ENCODE data around the gene CPLX1.
A peak's percentile ranks its signal among the peaks of the same experiment; 100 is the strongest.
"Not testable (repeated sequence)": the region's sequence is repeated elsewhere in the genome, so short reads cannot be mapped to it uniquely, and the experiment has no call there.

Gene CPLX1

DNA sequence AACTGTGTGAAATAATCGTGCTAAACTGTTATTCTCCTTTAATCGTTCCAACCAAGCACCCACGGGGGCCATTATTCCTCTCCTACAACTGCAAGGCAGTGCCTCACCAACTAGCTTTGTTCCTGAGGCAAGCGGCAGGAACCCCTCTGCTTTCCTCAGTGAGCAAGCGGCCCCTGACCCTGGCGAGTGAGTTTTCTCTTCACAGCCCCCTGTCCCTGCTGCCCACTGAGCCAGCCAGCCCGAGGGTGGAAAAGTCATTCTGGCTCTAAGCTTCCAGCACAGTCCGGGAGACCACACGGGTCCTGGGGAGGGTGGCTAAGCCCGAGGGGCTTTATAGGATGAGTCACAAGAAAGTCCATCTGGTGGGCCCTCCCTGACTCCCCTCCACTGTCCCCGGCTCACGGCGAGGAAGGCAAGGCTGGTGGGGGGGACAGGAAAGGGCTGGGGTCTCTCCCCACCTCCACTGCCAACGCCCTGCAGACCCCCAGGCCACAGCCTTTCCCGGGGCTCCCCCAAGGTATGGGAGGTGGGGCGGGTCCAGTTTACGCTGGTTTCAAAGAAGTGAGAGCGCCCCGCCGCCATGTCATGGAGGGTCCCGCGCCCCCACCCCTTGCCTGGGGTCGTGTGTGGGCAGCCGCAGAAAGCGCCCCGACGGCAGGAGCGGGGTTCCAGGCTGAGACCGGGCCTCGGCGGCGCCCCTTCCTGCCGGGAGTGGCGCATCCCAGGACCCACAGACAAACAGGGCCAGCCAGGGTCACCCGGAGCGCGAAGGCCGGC lies 45.0 kb downstream of the CPLX1 start:
- DNase-seq: no peak

DNA sequence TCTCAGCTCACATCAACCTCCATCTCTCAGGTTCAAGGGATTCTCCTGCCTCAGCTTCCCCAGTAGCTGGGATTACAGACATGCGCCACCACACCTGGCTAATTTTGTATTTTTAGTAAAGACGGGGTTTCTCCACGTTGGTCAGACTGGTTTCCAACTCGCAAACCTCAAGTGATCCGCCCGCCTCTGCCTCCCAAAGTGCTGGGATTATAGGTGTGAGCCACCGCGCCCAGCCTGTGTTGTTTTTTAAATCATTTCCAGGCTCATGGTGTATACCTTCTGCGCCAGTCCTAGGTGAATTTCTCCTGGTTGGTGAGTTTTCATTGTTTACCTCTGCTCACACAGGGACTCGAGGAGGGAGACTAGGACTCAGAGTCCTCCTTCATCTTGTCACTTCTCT lies 45.7 kb downstream of the CPLX1 start:
- not testable (repeated sequence) for DNase-seq

DNA sequence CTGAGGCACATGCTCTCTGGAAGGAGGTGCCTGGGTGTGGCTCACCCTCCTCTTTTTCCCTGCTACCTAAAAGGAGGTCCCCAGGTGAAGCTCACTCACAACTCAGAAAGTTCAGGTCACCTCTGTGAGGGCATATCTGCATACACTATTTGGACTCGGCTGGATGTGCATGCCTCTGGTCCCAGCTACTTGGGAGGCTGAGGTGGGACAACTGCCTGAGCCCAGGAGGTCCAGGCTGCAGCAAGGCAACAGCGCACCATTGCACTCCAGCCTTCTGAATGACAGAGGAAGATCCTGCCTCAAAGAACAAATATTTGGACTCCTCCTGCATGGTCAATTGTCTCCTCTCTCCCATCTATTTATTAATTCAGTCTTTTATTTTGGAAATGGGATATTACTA lies 46.4 kb downstream of the CPLX1 start:
- DNase-seq: no peak

DNA sequence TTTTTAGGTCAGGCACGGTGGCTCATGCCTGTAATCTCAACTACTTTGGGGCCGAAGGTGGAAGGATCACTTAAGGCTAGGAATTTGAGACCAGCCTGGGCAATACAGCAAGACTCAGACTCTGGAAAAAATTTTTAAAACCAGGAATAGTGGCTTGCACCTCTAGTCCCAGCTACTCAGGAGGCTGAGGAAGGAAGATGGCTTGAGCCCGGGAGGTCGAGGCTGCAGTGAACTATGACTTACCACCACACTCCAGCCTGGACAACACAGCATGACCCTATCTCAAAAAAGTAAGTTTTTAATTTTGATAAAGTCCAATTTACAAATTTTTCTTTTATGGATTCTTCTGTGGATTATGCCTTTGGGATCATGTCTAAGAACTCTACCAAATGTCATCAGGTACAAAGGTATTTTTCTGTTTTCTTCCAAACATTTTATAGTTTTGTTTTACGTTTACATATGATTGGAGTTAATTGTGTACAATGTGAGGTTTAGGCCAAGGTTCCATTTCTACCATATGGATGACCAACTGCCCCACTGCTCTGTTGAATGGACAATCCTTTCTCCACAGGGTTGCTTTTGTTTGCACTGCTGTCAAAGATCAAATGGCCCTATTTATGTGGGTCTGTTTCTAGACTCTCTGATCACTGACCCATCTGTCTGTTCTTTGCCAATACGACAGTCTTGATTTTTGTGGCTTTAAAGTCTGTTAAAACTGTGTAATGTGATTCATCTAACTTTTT lies 48.2 kb downstream of the CPLX1 start:
- DNase-seq: no peak

DNA sequence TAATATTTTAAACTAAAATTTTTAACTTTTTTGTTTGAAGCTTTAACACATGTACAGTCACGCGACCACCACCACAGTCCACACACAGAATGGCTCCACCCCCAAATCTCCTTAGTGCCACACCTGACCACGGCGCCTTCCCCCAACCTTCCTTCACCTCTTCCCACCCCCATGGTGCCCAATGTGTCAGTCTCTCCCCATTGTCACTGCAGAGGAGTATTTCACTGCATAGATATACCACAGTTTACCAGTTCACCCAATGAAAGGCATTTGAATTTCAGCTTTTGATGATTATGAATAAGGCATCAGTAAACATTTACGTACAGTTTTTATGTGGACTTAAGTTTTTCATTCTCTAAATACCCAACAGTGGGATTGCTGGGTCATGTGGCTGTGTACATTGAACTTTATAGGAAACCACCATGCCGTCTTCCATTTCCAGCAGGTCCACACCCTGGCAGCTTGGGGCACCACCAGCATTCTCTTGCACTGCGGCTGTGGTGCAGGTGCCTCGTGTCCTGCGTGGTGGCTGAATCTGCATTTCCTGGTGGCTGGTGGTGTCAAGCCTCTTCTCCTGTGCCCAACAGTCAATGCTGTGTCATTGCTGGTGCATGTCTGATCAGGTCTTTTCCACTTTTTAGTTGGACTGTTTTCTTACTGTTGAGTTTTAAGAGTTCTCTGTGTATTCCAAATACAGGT lies 49.0 kb downstream of the CPLX1 start:
- DNase-seq: no peak

DNA sequence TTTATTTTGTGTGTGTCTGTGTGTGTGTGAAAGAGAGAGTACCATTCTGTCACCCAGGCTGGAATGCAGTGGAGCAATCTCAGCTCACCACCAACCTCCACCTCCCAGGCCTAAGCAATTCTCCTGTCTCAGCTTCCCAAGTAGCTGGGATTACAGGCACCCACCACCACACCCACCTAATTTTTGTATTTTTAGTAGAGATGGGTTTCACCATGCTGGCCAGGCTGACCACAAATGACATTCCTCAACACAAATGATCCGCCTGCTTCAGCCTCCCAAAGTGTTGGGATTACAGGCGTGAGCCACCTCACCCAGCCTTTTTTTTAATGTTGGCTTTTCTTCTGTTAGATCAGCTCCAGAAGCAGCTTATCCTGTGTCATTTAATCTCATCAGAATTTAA lies 50.4 kb downstream of the CPLX1 start:
- DNase-seq: not testable (repeated sequence)

DNA sequence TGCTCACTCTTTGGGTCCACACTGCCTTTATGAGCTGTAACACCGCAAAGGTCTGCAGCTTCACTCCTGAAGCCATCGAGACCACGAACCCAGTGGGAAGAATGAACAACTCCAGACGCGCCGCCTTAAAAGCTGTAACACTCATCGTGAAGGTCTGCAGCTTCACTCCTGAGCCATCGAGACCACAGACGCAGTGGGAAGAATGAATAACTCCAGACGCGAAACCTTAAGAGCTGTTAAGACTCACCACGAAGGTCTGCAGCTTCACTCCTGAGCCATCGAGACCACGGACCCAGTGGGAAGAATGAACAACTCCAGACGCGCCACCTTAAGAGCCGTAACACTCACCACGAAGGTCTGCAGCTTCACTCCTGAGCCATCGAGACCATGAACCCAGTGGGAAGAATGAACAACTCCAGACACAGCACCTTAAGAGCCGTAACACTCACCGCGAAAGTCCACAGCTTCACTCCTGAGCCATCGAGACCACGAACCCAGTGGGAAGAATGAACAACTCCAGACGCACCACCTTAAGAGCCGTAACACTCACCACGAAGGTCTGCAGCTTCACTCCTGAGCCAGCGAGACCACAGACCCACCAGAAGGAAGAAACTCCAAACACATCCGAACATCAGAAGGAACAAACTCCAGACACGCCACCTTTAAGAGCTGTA lies 51.4 kb downstream of the CPLX1 start:
- DNase-seq: not testable (repeated sequence)

DNA sequence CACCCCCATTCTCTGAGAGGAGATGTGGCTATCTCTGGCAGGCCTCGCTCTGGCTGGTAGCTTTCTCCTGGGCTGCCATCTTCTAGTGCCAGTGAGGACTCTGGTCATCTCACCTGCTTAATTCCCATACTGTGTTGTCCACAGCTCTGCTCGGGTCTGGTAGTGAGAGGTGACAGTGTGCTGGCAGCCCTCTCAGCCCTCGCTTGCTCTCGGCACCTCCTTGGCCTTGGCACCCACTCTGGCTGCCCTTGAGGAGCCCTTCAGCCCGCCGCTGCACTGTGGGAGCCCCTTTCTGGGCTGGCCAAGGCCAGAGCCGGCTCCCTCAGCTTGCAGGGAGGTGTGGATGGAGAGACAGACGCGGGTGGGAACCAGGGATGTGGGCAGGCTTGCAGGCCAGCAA lies 52.7 kb downstream of the CPLX1 start:
- DNase-seq: no peak

DNA sequence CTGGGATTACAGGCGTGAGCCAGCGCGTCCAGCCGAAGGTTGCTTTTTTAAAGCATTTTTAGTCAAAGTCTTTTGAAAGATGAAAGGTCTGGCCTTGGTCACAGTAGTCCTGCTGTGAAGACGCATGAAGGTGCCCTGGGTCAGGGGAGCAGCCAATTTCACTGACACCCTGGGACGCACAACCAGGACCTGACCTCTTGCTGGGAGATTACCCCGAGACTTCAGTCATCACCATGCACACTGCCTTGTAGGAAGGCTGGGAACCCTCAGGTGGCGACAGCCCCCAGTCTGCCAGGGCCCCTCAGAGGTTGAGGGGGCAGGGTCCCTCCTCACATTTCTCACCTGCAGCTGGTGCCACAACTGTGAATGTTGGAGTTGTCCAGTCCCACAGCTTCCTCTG lies 53.2 kb downstream of the CPLX1 start:
- no peak for DNase-seq

DNA sequence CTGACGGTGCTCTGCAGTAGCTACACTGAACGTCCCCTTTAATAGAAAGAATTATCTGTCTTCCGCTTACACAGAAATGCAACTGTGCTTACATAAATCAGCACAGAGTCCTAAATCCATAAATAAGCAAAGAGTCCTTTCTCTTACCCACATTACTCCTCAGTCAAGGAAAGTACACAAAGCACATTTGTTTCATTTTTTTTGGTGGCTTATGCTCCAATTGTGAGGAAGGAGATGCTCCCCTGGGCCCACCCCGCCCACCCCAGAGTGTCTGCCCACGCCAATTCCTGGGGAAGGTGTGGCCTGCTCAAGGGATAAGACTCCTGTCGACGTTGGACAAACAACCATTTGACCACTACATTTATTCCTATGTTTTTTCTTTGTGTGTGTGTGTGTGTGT lies 53.8 kb downstream of the CPLX1 start:
- no peak for DNase-seq

DNA sequence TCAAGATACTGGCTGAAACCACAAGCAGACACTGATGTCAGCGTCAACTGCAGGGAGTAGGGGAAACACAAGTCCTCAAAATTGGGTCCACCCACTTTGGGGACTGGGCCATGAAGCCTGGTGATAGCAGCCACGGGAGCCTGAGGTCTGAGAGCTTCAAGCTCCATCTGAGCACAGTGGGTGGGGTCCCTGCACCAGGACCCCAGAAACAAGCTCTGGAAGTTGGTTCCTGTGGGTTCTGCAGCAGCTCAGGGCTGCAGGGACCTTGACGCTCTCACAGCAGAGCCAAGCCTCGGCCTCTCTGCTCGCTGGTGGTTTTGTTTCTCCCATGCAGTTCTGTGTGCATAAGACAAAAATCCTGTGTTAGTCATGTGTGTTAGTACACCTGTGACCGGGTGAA lies 54.5 kb downstream of the CPLX1 start:
- no peak for DNase-seq

DNA sequence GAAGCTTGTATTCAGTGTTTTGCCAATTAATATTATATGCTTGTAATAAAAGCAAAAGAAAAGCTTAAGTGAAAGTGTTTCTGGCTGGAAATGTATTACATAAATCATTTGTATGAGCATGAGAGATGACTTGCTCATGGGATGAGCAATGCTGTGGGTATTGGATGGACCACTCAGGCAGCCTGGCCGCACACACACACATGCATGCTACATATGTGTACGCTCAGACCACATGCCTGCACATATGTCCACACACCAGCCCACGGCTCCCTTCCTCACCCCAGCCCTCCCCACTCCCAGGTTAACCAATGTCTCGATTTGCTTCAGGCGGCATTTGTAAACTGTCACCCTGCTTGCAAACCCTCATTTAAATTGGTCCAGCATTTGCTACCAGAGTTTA lies 55.9 kb downstream of the CPLX1 start:
- DNase-seq: no peak

DNA sequence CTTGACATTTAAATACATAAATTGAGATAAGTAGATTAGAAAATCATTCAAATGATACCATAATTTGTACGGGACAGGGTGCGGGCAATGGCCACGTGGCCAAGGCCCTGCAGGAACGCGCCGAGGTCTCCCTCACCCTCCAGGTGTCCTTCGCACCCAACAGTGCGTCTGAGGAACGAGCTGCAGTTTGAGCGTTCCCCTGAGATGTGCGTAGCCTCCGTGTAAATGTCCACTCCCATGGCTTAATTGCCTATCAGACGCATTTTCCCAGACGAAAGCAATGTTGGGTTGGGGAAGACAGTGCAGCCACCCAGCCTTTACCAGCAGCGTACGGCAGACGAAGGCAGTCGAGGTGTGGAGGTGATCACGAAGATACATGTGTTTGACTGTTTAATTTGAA lies 56.4 kb downstream of the CPLX1 start:
- no peak for DNase-seq

DNA sequence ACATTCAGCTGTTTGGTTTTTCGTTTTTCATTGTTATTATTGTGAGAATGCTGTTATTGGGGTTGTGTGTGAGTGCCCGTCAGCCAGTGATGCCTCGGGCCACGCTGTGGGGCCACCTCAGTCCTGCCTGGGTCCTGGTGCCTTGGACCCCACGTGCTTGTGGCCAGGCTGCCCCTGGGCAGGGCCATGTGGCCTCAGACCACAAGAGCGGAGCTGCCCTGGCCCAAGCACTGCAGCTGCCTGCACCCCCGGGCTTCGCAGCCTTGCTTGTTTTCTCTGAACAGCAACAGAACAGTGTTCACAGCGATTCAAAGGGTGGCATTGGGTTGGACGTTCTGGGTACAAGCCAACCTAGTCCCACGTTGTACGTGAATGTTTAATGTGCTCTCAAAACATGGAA lies 56.9 kb downstream of the CPLX1 start:
- DNase-seq: peak in 6 of 58 donors; percentile 18 to 52 (median 28)

DNA sequence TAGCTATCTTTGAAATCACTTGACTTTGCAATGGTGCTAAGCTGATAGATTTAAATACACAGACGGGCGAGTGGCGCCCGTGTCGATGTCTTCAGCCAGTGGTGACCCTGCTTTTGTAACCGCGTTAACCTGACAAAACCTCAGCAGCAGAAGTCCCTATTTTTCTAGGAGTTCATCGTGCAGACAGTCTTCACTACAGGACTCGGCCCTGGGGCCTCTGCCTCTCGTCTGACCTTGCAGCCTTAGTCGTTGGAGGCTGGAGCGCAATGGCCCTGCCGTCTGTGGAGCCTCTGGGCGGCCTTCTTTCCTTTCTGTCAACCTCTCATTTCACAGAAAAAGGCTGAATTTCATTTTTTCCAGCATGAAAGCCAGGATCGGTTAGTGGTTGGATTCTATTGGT lies 57.9 kb downstream of the CPLX1 start:
- DNase-seq: no peak

DNA sequence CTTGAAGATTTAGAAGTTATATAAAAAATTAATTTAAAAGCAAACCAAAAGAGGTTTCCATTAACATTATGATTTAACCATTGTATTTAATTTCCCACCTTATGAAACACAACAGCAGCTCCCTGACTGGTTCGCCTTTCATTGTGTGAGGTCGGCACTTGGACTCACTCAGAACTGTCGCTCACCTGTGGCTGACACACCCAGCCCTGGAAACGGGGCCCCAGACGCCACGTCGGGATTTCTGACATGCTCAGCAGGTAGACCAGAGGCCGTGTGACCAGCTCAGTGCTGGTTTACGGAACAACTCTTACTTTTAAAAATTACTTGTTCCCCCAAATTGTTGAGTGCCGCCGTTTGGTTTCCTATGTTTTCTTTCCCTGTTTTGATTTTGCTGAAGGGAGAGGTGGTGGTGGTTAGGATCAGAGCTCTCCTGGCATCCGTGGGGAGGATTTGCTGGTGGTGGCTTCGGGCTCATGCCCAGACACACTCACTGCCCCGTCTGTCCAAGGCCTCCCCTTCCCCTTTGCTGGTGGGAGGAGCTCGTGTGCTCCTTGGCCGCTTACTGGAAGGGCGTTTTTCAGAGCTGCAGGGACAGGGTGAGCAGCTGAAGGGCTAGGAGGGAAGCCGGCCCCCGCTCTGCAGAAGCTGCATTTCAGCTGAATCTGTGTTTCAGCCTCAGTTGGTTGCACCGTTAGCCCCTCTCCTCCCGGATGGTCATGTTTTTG lies 59.2 kb downstream of the CPLX1 start:
- DNase-seq: no peak

DNA sequence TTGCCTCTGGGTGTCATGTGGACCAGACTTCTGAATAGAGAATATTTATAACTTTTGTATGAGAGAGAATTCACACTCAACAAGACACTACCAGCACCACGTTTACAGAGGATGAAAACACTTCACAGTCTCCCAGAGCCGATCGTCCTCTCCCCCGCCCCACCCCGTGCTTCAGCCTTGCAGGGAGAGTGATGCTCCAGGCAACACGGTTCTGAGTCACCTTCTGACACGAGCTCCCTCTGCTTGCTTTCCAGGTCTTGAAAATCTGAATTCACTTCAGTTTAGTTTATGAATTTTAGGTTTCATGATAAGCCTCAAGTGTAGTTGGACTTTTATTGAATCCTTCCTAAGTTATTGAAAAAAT lies 59.8 kb downstream of the CPLX1 start:
- peak in 13 of 58 donors; percentile 25 to 72 (median 53) for DNase-seq

DNA sequence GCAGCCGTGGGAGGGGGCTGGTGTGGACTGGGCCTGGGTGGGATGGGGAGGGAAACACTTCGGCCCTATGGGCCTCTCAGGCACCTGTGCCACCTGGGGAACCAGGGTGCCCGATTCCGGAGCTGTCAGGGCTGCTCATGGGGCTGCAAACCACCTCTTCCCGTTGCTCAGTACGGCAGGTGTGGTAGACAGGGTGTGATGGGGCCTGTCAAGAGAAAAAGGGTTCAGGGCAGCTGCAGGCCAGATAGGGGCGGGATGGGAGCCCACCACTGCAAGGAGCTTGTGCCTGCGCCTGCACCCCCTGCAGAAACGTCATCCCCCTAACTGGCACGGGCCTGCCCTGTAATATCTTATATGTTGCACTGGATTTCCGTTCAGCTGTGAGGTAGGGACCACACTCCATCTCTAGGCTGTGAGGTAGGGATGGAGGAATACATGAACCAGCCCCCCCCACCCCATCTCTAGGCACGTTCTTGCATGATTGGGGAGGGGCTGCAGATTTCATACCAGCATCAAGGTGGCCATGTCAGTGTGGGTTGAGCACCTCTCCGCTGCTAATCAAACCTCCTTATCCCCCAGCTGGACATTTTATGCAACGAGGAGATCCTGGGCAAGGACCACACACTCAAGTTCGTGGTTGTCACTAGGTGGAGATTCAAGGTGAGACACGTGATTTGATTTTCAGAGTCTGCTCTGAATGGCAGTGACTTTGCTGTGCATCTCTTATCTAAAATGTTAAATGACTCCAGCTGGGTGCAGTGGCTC lies 61.3 kb downstream of the CPLX1 start:
- no peak for DNase-seq

DNA sequence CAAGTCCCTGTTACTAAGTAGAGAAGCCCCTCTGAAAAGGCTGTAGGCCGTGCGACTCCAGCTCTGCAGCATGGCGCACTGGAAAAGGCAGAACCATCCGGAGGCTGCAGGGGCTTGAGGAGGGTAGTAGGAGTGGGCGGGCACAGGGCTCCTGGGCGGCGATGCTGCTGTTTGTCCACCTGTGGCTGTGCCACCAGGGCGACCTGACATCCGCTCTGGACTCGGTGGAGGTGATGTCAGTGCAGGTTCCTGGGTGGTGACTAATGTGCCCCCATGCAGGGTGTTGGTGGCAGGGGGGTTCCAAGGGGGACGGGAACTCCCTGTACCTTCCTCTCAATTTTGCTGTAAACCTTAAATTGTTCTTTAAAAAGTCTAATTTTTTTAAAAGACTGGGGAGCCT lies 62.0 kb downstream of the CPLX1 start:
- DNase-seq: no peak

DNA sequence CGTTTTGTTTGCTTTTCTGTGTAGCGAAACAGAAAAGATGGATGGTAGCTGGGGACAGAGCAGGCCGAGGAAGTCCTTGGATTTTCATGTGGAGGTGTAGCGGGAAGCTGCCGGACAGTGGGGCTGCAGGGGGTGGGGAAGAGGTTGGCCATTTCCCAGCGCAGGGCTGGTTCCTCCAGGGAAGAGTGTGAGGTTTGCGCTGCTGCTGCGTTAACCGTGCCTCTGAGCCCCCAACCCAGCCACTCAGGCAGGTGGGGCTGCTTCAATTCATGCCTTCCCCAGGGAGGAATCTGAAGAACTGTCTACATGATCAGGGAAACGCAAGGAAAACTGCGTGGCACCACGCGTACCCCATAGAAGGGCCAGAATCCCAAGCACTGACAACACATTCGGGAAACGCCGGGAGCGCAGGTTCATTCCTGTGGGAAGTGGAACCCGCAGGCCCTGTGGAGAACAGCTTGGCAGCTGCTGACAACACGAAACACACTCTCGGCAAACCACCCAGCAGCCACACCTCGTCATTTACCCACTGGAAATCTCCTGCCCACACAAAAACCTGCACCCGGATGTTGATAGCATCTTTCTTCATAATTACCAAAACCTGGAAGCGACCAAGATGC lies 62.6 kb downstream of the CPLX1 start:
- DNase-seq: peak in 6 of 58 donors; percentile 27 to 44 (median 34)

Measured in anterior cingulate cortex (tissue), 58 donors.